HL-60 (cell line): ENCODE measurements around the gene KRTAP4-16.

Experiments
- DNase-seq, 2 experiments: peaks; one replicate each; pipeline ENCODE4 v3.0.0-alpha.2; 2010 to 2020; ENCODE audit warnings: low read depth in 1 of 2, low spot score in 1 of 2
- H3K27ac ChIP-seq: fragments of 250-450 bp; sonication (Bioruptor Pico); replicated peaks from 2 replicates; pipeline ENCODE4 v1.5.1; 2020; ENCODE audit warnings: mild to moderate bottlenecking, moderate library complexity
- H3K27me3 ChIP-seq: fragments of 250-450 bp; sonication (Bioruptor Pico); 2 replicates; pipeline ENCODE4 v1.5.1; 2021; ENCODE audit warnings: mild to moderate bottlenecking, moderate library complexity; ENCODE audit not compliant: insufficient read depth, poor library complexity, severe bottlenecking
- H3K4me3 ChIP-seq: replicated peaks from 2 replicates; pipeline ENCODE4 v1.5.1; 2011; ENCODE audit warnings: mild to moderate bottlenecking, control low read depth, low read length; ENCODE audit not compliant: insufficient read depth
- GABPA ChIP-seq: IDR thresholded peaks from 2 replicates; pipeline ENCODE4 v1.6.1; 2012; ENCODE audit warnings: low read depth
- POLR2AphosphoS5 ChIP-seq: IDR thresholded peaks from 2 replicates; pipeline ENCODE4 v1.6.1; 2012; ENCODE audit warnings: low read depth
- SPI1 ChIP-seq: IDR thresholded peaks from 2 replicates; pipeline ENCODE4 v1.6.1; 2012; ENCODE audit warnings: low read depth, mild to moderate bottlenecking, borderline replicate concordance
- TF ChIP-seq, protein P1 (sequence below): IDR thresholded peaks from 2 replicates; pipeline ENCODE4 v1.6.1; 2012; ENCODE audit warnings: low read depth; ENCODE audit not compliant: insufficient replicate concordance
- TF ChIP-seq, protein P2 (sequence below): IDR thresholded peaks from one replicate; pipeline ENCODE4 v1.5.1; 2011; ENCODE audit warnings: low read length, control low read depth, inconsistent platforms; ENCODE audit not compliant: insufficient read depth

The KRTAP4-16 gene

DNA sequence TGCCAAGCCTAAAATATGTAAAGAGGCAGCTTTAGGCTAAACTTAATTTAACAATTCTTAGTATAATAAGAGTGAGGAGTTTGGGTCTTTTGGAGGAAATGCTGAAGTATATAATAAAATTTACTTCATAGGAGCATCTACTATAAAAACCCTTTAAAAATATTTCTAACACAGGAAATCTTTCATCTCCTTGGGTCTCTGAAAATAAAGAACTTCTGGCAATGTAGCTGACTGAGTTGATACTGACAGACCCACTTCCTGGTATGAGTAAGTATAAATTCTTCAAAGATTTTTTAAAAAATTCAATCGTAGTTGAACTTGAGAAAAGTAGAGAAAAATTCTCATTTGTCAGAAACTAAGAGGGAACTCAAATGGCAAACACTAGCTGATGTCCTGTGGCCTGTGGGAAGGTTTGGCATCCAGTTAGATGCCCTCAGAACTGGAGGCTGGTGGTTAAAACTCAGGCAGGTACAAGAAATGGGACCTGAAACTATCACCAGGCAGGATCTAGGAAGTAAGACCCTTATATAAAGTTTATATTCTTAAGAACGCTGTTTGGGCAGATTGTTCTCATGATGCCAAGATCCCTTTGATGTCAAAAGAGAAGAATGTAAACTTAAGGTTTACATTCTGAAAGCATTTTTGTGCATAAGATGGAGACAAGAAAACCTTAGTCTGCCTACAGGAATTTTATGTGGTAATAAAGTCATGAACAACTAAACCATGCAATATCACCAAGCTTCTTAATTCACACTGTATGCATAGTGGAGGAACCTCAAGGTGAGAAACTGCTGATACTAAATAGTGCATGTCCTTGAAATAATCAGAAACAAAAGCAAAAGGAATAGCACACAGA is 32.1 kb upstream of the KRTAP4-16 start:
- Histone ChIP-seq H3K27me3 (no peaks in the 10 kb centered on the region), H3K4me3 (no peak overlapping the region), H3K27ac (no peak overlapping the region)
- TF ChIP-seq, protein P1, sequence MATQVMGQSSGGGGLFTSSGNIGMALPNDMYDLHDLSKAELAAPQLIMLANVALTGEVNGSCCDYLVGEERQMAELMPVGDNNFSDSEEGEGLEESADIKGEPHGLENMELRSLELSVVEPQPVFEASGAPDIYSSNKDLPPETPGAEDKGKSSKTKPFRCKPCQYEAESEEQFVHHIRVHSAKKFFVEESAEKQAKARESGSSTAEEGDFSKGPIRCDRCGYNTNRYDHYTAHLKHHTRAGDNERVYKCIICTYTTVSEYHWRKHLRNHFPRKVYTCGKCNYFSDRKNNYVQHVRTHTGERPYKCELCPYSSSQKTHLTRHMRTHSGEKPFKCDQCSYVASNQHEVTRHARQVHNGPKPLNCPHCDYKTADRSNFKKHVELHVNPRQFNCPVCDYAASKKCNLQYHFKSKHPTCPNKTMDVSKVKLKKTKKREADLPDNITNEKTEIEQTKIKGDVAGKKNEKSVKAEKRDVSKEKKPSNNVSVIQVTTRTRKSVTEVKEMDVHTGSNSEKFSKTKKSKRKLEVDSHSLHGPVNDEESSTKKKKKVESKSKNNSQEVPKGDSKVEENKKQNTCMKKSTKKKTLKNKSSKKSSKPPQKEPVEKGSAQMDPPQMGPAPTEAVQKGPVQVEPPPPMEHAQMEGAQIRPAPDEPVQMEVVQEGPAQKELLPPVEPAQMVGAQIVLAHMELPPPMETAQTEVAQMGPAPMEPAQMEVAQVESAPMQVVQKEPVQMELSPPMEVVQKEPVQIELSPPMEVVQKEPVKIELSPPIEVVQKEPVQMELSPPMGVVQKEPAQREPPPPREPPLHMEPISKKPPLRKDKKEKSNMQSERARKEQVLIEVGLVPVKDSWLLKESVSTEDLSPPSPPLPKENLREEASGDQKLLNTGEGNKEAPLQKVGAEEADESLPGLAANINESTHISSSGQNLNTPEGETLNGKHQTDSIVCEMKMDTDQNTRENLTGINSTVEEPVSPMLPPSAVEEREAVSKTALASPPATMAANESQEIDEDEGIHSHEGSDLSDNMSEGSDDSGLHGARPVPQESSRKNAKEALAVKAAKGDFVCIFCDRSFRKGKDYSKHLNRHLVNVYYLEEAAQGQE = no peak
- TF ChIP-seq, protein P2, sequence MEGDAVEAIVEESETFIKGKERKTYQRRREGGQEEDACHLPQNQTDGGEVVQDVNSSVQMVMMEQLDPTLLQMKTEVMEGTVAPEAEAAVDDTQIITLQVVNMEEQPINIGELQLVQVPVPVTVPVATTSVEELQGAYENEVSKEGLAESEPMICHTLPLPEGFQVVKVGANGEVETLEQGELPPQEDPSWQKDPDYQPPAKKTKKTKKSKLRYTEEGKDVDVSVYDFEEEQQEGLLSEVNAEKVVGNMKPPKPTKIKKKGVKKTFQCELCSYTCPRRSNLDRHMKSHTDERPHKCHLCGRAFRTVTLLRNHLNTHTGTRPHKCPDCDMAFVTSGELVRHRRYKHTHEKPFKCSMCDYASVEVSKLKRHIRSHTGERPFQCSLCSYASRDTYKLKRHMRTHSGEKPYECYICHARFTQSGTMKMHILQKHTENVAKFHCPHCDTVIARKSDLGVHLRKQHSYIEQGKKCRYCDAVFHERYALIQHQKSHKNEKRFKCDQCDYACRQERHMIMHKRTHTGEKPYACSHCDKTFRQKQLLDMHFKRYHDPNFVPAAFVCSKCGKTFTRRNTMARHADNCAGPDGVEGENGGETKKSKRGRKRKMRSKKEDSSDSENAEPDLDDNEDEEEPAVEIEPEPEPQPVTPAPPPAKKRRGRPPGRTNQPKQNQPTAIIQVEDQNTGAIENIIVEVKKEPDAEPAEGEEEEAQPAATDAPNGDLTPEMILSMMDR = no peak
- TF ChIP-seq GABPA (no peak), SPI1 (no peak), POLR2AphosphoS5 (no peak)
- no peak for DNase-seq

DNA sequence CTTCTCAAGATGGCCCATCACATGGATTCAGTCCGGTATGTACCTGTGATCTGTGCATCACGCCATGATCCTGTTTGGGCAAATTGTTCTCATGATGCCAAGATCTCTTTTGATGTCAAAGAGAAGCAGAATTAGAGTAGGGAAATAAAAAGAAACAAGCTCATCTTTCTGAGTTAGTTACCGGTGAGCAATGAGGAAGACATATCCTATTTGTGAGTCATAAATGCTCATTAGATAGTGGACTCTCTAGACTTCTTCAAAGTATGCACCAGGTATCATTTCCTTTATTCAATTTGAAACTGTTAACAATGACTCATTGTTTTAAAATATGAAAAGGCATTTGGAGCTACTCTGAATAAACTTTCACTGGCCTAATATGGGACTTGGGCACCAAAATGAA is 30.0 kb upstream of the KRTAP4-16 start:
- TF ChIP-seq, protein P1 = no peak
- TF ChIP-seq SPI1 (no peak), POLR2AphosphoS5 (no peak), GABPA (no peak)
- TF ChIP-seq, protein P2 = no peak
- Histone ChIP-seq H3K4me3 (no peak overlapping the region), H3K27ac (no peak overlapping the region), H3K27me3 (no peaks in the 10 kb centered on the region)
- DNase-seq = no peak

DNA sequence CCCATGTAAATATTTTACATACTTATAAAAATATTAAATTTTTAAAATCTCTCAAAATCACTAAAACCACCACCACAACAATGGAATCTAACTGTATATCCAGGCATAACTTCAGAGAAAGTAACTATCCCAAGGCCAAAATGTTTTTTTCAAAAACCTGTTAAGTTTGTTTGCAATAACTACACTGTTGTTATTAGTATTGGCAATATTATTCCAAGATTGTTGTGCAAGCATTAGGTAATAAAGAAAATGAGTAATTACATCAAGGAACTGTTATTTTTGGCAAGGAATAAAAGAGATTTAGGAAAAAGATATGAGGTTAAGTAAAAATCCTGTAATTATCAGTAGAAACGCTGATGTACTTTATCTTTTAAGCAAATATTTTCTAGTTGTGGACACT is 25.4 kb upstream of the KRTAP4-16 start:
- Histone ChIP-seq H3K4me3 (no peak overlapping the region), H3K27ac (no peak overlapping the region), H3K27me3 (no peaks in the 10 kb centered on the region)
- no peak for DNase-seq
- TF ChIP-seq POLR2AphosphoS5 (no peak), SPI1 (no peak), GABPA (no peak)
- TF ChIP-seq, protein P1 = no peak
- TF ChIP-seq, protein P2 = no peak
